HG02973 (cell line): ENCODE data around the gene USP17L19.
"Not testable (repeated sequence)": the region's sequence is repeated elsewhere in the genome, so short reads cannot be mapped to it uniquely, and the experiment has no call there.

ENCODE experiments used
- ATAC-seq: cut with Tn5 transposase; IDR thresholded peaks from one replicate; pipeline ENCODE4 v1.9.1; 2021; ENCODE audit warnings: moderate library complexity; ENCODE audit not compliant: unreplicated experiment

USP17L19 gene, protein sequence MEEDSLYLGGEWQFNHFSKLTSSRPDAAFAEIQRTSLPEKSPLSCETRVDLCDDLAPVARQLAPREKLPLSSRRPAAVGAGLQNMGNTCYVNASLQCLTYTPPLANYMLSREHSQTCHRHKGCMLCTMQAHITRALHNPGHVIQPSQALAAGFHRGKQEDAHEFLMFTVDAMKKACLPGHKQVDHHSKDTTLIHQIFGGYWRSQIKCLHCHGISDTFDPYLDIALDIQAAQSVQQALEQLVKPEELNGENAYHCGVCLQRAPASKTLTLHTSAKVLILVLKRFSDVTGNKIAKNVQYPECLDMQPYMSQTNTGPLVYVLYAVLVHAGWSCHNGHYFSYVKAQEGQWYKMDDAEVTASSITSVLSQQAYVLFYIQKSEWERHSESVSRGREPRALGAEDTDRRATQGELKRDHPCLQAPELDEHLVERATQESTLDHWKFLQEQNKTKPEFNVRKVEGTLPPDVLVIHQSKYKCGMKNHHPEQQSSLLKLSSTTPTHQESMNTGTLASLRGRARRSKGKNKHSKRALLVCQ

DNA sequence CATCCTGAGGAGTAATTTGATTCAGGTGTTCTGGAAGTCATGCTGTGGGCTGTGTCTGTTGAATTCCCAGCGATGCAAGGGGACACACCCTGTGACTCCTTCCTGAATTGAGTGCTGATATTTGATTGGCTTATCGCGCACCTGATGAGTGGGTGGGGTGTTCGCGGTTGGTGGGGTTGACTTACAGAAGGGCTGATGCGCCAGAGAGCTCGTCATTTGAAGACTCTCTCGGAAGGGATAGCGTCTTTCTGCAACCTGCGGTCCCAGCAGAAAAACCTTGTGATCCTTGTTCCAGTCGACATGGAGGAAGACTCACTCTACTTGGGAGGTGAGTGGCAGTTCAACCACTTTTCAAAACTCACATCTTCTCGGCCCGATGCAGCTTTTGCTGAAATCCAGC, at the start of gene USP17L19:
Gene USP17L19 (plus strand): TSS at position 301 of the 400 bp plus-strand sequence. CDS start 0 bp downstream, at position 301.
- ATAC-seq: not testable (repeated sequence)

DNA sequence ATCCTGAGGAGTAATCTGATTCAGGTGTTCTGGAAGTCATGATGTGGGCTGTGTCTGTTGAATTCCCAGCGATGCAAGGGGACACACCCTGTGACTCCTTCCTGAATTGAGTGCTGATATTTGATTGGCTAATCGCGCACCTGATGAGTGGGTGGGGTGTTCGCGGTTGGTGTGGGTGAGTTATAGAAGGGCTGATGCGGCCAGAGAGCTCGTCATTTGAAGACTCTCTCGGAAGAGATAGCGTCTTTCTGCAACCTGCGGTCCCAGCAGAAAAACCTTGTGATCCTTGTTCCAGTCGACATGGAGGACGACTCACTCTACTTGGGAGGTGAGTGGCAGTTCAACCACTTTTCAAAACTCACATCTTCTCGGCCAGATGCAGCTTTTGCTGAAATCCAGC, 42.8 kb upstream of the USP17L19 start, which contains the start of gene USP17L10:
Gene USP17L10 (plus strand): TSS at position 301 of the 400 bp plus-strand sequence. CDS start 0 bp downstream, at position 301.
- ATAC-seq: not testable (repeated sequence)

DNA sequence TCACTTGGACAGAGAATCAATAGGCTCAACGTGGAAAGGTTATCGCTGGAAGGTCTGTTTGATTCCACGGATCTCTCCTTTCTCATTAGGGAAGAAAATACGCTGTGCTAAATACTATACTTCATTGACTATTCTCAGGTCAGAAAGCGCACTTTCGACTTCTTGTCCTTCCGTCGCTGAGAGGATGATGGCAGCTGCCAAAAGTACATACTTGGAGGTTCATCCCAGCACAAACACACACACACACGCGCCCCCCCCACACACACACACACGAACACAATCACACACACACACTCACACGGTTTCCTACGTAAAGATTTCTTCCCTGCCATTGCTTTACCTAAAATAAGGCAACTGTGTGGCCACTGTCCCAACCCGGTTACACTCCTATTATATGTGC, 38.5 kb upstream of the USP17L19 start:
- not testable (repeated sequence) for ATAC-seq

DNA sequence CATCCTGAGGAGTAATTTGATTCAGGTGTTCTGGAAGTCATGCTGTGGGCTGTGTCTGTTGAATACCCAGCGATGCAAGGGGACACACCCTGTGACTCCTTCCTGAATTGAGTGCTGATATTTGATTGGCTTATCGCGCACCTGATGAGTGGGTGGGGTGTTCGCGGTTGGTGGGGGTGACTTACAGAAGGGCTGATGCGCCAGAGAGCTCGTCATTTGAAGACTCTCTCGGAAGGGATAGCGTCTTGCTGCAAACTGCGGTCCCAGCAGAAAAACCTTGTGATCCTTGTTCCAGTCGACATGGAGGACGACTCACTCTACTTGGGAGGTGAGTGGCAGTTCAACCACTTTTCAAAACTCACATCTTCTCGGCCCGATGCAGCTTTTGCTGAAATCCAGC, 38.1 kb upstream of the USP17L19 start, which contains the start of gene USP17L11:
Gene USP17L11 (plus strand): TSS at position 301 of the 400 bp plus-strand sequence. CDS start 0 bp downstream, at position 301.
- not testable (repeated sequence) for ATAC-seq

DNA sequence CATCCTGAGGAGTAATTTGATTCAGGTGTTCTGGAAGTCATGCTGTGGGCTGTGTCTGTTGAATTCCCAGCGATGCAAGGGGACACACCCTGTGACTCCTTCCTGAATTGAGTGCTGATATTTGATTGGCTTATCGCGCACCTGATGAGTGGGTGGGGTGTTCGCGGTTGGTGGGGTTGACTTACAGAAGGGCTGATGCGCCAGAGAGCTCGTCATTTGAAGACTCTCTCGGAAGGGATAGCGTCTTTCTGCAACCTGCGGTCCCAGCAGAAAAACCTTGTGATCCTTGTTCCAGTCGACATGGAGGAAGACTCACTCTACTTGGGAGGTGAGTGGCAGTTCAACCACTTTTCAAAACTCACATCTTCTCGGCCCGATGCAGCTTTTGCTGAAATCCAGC, 33.3 kb upstream of the USP17L19 start, which contains the start of gene USP17L12:
Gene USP17L12 (plus strand): TSS at position 301 of the 400 bp plus-strand sequence. CDS start 0 bp downstream, at position 301.
- not testable (repeated sequence) for ATAC-seq

DNA sequence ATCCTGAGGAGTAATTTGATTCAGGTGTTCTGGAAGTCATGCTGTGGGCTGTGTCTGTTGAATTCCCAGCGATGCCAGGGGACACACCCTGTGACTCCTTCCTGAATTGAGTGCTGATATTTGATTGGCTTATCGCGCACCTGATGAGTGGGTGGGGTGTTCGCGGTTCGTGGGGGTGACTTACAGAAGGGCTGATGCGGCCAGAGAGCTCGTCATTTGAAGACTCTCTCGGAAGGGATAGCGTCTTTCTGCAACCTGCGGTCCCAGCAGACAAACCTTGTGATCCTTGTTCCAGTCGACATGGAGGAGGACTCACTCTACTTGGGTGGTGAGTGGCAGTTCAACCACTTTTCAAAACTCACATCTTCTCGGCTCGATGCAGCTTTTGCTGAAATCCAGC, 28.6 kb upstream of the USP17L19 start, which contains the start of gene USP17L13:
Gene USP17L13 (plus strand): TSS at position 301 of the 400 bp plus-strand sequence. CDS start 0 bp downstream, at position 301.
- ATAC-seq: not testable (repeated sequence)

DNA sequence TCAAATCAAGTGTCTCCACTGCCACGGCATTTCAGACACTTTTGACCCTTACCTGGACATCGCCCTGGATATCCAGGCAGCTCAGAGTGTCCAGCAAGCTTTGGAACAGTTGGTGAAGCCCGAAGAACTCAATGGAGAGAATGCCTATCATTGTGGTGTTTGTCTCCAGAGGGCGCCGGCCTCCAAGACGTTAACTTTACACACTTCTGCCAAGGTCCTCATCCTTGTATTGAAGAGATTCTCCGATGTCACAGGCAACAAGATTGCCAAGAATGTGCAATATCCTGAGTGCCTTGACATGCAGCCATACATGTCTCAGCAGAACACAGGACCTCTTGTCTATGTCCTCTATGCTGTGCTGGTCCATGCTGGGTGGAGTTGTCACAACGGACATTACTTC, 22.9 kb upstream of the USP17L19 start:
- not testable (repeated sequence) for ATAC-seq

DNA sequence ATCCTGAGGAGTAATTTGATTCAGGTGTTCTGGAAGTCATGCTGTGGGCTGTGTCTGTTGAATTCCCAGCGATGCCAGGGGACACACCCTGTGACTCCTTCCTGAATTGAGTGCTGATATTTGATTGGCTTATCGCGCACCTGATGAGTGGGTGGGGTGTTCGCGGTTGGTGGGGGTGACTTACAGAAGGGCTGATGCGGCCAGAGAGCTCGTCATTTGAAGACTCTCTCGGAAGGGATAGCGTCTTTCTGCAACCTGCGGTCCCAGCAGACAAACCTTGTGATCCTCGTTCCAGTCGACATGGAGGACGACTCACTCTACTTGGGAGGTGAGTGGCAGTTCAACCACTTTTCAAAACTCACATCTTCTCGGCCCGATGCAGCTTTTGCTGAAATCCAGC, 19.1 kb upstream of the USP17L19 start, which contains the start of gene USP17L15:
Gene USP17L15 (plus strand): TSS at position 301 of the 400 bp plus-strand sequence. CDS start 0 bp downstream, at position 301.
- not testable (repeated sequence) for ATAC-seq

DNA sequence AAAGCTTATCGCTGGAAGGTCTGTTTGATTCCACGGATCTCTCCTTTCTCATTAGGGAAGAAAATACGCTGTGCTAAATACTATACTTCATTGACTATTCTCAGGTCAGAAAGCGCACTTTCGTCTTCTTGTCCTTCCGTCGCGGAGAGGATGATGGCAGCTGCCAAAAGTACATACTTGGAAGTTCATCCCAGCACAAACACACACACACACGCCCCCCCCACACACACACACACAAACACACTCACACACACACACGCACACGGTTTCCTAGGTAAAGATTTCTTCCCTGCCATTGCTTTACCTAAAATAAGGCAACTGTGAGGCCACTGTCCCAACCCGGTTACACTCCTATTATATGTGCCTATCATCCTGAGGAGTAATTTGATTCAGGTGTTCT, 14.7 kb upstream of the USP17L19 start:
- ATAC-seq: not testable (repeated sequence)

DNA sequence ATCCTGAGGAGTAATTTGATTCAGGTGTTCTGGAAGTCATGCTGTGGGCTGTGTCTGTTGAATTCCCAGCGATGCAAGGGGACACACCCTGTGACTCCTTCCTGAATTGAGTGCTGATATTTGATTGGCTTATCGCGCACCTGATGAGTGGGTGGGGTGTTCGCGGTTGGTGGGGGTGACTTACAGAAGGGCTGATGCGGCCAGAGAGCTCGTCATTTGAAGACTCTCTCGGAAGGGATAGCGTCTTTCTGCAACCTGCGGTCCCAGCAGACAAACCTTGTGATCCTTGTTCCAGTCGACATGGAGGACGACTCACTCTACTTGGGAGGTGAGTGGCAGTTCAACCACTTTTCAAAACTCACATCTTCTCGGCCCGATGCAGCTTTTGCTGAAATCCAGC, 9.6 kb upstream of the USP17L19 start, which contains the start of gene USP17L17:
Gene USP17L17 (plus strand): TSS at position 301 of the 400 bp plus-strand sequence. CDS start 0 bp downstream, at position 301.
- ATAC-seq: not testable (repeated sequence)

DNA sequence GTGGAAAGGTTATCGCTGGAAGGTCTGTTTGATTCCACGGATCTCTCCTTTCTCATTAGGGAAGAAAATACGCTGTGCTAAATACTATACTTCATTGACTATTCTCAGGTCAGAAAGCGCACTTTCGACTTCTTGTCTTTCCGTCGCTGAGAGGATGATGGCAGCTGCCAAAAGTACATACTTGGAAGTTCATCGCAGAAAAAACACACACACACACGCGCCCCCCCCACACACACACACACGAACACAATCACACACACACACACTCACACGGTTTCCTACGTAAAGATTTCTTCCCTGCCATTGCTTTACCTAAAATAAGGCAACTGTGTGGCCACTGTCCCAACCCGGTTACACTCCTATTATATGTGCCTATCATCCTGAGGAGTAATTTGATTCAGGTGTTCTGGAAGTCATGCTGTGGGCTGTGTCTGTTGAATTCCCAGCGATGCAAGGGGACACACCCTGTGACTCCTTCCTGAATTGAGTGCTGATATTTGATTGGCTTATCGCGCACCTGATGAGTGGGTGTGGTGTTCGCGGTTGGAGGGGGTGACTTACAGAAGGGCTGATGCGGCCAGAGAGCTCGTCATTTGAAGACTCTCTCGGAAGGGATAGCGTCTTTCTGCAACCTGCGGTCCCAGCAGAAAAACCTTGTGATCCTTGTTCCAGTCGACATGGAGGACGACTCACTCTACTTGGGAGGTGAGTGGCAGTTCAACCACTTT, 5.1 kb upstream of the USP17L19 start, which contains the start of gene USP17L18:
Gene USP17L18 (plus strand): TSS at position 678 of the 728 bp plus-strand sequence. CDS start 0 bp downstream, at position 678.
- ATAC-seq: not testable (repeated sequence)

DNA sequence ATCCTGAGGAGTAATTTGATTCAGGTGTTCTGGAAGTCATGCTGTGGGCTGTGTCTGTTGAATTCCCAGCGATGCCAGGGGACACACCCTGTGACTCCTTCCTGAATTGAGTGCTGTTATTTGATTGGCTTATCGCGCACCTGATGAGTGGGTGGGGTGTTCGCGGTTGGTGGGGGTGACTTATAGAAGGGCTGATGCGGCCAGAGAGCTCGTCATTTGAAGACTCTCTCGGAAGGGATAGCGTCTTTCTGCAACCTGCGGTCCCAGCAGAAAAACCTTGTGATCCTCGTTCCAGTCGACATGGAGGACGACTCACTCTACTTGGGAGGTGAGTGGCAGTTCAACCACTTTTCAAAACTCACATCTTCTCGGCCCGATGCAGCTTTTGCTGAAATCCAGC, 4.6 kb downstream of the USP17L19 start, which contains the start of gene USP17L20:
Gene USP17L20 (plus strand): TSS at position 301 of the 400 bp plus-strand sequence. CDS start 0 bp downstream, at position 301.
- not testable (repeated sequence) for ATAC-seq

DNA sequence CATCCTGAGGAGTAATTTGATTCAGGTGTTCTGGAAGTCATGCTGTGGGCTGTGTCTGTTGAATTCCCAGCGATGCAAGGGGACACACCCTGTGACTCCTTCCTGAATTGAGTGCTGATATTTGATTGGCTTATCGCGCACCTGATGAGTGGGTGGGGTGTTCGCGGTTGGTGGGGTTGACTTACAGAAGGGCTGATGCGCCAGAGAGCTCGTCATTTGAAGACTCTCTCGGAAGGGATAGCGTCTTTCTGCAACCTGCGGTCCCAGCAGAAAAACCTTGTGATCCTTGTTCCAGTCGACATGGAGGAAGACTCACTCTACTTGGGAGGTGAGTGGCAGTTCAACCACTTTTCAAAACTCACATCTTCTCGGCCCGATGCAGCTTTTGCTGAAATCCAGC, 9.4 kb downstream of the USP17L19 start, which contains the start of gene USP17L21:
Gene USP17L21 (plus strand): TSS at position 301 of the 400 bp plus-strand sequence. CDS start 0 bp downstream, at position 301.
- not testable (repeated sequence) for ATAC-seq

DNA sequence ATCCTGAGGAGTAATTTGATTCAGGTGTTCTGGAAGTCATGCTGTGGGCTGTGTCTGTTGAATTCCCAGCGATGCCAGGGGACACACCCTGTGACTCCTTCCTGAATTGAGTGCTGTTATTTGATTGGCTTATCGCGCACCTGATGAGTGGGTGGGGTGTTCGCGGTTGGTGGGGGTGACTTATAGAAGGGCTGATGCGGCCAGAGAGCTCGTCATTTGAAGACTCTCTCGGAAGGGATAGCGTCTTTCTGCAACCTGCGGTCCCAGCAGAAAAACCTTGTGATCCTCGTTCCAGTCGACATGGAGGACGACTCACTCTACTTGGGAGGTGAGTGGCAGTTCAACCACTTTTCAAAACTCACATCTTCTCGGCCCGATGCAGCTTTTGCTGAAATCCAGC, 14.1 kb downstream of the USP17L19 start, which contains the start of gene USP17L22:
Gene USP17L22 (plus strand): TSS at position 301 of the 400 bp plus-strand sequence. CDS start 0 bp downstream, at position 301.
- not testable (repeated sequence) for ATAC-seq

DNA sequence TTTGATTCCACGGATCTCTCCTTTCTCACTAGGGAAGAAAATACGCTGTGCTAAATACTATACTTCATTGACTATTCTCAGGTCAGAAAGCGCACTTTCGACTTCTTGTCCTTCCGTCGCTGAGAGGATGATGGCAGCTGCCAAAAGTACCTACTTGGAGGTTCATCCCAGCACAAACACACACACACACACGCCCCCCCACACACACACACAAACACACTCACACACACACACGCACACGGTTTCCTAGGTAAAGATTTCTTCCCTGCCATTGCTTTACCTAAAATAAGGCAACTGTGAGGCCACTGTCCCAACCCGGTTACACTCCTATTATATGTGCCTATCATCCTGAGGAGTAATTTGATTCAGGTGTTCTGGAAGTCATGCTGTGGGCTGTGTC, 18.5 kb downstream of the USP17L19 start:
- ATAC-seq: not testable (repeated sequence)
